T-helper 2 cell treated with Interferon-gamma antibody and Interleukin-4, amounts not matched to agents 5 μg/mL and 100 μg/mL, for 36 hours (primary cell): ENCODE data around the gene SHC1.
A peak's percentile ranks its signal among the peaks of the same experiment; 100 is the strongest.

Experiments
- DNase-seq: peaks from one replicate; pipeline ENCODE4 v3.0.0; 2021; ENCODE audit warnings: low spot score
- H3K27ac Mint-ChIP-seq: one replicate; pipeline ENCODE4 v1.8.0; 2021; ENCODE audit warnings: mild to moderate bottlenecking, mixed read lengths
- H3K27me3 Mint-ChIP-seq: one replicate; pipeline ENCODE4 v1.8.0; 2021; ENCODE audit warnings: low read depth, mixed read lengths
- H3K36me3 Mint-ChIP-seq: one replicate; pipeline ENCODE4 v1.8.0; 2021; ENCODE audit warnings: low read depth, mixed read lengths
- H3K4me1 Mint-ChIP-seq: one replicate; pipeline ENCODE4 v1.8.0; 2021; ENCODE audit warnings: low read depth, mixed read lengths
- H3K4me3 Mint-ChIP-seq: one replicate; pipeline ENCODE4 v1.8.0; 2022; ENCODE audit warnings: mild to moderate bottlenecking, moderate library complexity, mixed read lengths
- H3K9me3 Mint-ChIP-seq: one replicate; pipeline ENCODE4 v1.8.0; 2021; ENCODE audit warnings: mixed read lengths

SHC1 gene

GRCh38 chr1:154940651-154941194 lies 29.8 kb downstream of the SHC1 start:
- DNase-seq, result peak; percentile 41
- H3K36me3 Mint-ChIP-seq, result peaks cover 11% of the 10 kb centered on the region
- H3K4me3 Mint-ChIP-seq, result peak overlapping the region; percentile 56
- H3K27me3 Mint-ChIP-seq, result no peaks in the 10 kb centered on the region
- H3K27ac Mint-ChIP-seq, result peak overlapping the region; percentile 92
- H3K4me1 Mint-ChIP-seq, result peaks cover 69% of the 10 kb centered on the region
- H3K9me3 Mint-ChIP-seq, result no peaks in the 10 kb centered on the region

DNA sequence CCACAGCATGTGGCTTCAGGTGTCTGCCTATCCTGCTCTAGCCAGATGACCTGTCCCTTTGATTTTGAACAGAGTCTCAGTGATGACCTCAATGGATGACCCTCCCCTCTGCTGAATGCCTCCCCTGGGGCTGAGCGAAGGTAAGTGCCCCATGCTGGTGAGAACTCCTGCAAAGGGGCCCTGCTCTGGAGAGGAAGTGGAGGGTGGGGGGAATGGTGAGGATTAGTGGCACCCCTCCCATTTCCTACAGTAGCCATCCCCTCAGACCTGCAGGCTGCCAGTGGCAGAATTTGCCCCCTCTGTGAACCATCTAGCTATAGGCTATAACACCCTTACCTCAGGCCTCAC lies 30.4 kb downstream of the SHC1 start:
- DNase-seq, result no peak
- peak overlapping the region; percentile 92 for H3K27ac Mint-ChIP-seq
- peaks cover 69% of the 10 kb centered on the region for H3K4me1 Mint-ChIP-seq
- peak overlapping the region; percentile 56 for H3K4me3 Mint-ChIP-seq
- H3K36me3 Mint-ChIP-seq, result peaks cover 12% of the 10 kb centered on the region
- no peaks in the 10 kb centered on the region for H3K9me3 Mint-ChIP-seq
- H3K27me3 Mint-ChIP-seq, result no peaks in the 10 kb centered on the region

DNA sequence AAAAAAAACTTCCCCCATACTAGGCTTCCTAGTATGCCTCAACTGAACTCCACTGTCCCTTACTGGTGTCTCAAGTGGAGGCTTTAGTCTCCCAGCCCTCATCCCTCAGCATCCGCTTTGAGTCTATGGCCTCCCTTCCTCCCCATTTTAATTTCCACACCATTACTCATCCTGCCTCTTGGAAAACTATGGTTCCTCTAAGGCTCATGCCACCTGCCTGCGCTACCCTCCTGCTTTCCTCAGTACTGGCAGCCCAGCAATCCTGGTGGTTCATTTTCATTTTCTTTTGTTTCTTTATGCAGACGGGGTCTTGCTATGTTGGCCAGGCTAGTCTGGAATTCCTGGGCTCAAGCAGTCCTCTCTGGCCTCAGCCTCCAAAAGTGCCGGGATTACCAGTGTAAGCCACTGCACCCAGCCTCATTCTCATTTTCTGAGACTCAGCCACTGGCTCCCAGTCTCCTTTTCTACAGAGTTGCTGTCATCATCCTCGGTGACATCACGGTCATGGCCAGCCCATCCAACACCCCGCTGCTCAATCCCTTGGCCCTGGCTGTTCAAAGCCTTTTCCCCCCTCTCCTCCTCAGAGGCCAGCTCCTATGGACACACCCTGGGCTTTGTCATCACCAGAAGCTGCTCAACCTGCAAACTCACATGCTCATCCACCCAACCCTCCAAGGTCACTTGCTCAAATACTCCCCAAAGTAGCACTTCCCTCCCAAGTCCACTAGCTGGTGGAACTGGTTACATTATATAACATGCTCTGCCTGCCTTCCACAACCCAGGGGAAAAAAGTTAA lies 31.7 kb downstream of the SHC1 start:
- H3K4me3 Mint-ChIP-seq, result peak overlapping the region; percentile 70

DNA sequence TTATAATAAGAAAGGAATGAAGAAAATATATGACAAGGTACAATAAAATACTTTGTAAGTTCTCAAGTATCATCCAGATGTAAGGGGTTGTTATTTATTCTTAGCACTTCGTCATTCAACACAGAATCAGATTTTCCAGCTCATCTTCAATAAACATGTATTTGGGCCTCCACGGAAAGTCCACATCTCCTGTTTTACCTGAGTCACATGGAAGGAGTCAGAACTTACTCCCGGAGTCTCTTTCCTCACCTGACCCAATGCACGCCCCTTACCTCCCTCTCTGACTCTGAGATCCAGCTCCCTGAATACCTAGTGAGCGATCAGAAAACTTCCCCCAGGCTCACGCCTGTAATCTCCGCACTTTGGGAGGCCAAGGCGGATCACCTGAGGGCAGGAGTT lies 32.6 kb downstream of the SHC1 start:
- Mint-ChIP-seq H3K9me3 (no peaks in the 10 kb centered on the region), H3K27me3 (no peaks in the 10 kb centered on the region), H3K4me1 (peaks cover 55% of the 10 kb centered on the region), H3K27ac (peak overlapping the region; percentile 96), H3K36me3 (peaks cover 17% of the 10 kb centered on the region), H3K4me3 (peak overlapping the region; percentile 85)
- DNase-seq, result no peak

More for the DNA sequence above, 31.7 kb downstream of the SHC1 start:
- Mint-ChIP-seq H3K9me3 (no peaks in the 10 kb centered on the region), H3K27ac (peak overlapping the region; percentile 96), H3K36me3 (peaks cover 17% of the 10 kb centered on the region), H3K4me1 (peaks cover 63% of the 10 kb centered on the region), H3K27me3 (no peaks in the 10 kb centered on the region)
- no peak for DNase-seq

DNA sequence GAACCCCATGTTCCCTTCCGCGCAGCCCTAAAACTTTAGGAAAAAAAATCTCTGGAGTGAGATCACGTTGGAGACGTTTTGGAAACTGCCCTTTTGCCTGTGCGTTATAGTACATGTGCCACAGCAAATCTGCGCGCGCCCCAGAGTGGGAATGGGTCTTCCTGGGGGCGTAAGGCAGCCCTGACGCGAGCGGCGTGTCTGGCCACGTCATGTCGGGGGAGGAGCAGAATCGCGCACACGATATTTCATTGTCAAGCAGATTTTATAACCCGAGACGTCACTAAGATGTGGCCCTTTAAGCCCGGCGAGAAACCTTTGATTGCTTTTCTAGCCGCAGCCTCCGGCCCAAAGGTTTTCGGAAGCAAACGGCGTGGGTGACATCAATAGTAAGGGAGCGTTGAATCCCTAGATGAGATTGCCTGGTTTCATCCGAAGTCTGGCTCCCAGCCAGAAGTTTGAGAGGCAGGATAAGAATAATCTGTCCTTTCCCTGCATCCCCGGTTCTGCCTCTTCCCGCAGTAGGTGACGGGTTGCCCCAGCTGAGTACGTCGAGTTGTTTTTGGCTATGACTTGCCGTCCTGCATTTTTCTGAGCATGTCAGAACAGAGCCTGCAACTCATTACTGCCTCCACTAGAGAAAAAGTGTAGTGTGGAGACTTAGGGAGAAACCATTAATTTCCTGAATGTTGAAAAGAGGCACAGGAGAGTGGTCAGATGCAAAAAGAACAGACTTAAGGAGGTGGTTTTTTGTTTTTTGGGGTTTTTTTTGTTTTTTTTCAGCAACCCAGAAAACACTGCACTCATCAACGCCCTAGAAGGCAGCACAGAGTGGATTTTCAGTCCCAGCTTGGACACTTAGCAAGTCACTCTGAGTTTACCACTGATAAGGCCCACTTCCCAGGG lies 33.2 kb downstream of the SHC1 start:
- H3K27ac Mint-ChIP-seq, result peak overlapping the region; percentile 96
- H3K36me3 Mint-ChIP-seq, result peaks cover 20% of the 10 kb centered on the region
- peak; percentile 90 for DNase-seq
- no peaks in the 10 kb centered on the region for H3K27me3 Mint-ChIP-seq
- peak overlapping the region; percentile 85 for H3K4me3 Mint-ChIP-seq
- H3K9me3 Mint-ChIP-seq, result no peaks in the 10 kb centered on the region
- peaks cover 49% of the 10 kb centered on the region for H3K4me1 Mint-ChIP-seq

- DNase-seq, result peak; percentile 93
- Mint-ChIP-seq H3K9me3 (no peaks in the 10 kb centered on the region), H3K4me1 (peaks cover 41% of the 10 kb centered on the region), H3K36me3 (peaks cover 20% of the 10 kb centered on the region), H3K4me3 (peak within 1 kb of the TSS; percentile 85), H3K27me3 (no peaks in the 10 kb centered on the region), H3K27ac (peak within 1 kb of the TSS; percentile 96)
Measured at GRCh38 chr1:154936555-154937084, 33.9 kb downstream of the SHC1 start, which contains the start of gene PMVK. Gene PMVK, minus strand, starts transcription at chr1:154936719. Its CDS starts 34 bp downstream, at chr1:154936685.

DNA sequence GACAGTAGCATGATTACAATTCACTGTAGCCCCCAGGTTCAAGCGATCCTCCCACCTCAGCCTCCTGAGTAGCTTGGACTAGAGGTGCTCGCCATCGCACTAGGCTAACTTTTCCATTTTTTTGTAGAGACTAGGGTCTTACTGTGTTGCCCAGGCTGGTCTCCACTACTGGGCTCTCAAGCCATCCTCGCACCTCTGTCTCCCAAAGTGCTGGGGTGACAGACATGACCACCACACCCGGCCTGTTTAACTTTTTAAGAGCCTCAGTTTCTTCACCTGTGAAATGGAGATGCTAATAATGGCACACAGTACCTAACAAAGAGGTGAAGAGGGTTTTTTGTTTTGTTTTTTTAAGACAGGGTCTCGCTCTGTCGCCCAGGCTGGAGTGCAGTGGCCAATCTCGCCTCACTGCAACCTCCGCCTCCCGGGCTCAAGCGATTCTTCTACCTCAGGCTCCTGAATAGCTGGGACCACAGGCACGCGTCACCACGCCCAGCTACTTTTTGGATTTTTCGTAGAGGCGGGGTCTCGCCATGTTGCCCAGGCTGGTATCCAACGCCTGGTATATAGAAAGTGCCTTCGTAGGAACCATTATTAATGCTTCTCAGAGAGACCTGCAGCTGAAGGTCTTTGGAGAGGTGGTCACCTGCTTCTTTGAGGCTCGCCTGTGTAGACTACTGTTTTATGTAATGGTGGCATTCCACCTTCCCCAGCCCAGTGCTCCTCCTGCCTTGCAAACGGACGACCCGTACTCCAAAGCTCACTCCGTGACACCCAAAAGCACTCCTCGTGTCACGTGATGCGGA lies 34.6 kb downstream of the SHC1 start:
- H3K27me3 Mint-ChIP-seq, result no peaks in the 10 kb centered on the region
- H3K36me3 Mint-ChIP-seq, result peaks cover 23% of the 10 kb centered on the region
- no peak for DNase-seq
- peak overlapping the region; percentile 96 for H3K27ac Mint-ChIP-seq
- peaks cover 35% of the 10 kb centered on the region for H3K4me1 Mint-ChIP-seq
- no peaks in the 10 kb centered on the region for H3K9me3 Mint-ChIP-seq
- H3K4me3 Mint-ChIP-seq, result peak overlapping the region; percentile 85

DNA sequence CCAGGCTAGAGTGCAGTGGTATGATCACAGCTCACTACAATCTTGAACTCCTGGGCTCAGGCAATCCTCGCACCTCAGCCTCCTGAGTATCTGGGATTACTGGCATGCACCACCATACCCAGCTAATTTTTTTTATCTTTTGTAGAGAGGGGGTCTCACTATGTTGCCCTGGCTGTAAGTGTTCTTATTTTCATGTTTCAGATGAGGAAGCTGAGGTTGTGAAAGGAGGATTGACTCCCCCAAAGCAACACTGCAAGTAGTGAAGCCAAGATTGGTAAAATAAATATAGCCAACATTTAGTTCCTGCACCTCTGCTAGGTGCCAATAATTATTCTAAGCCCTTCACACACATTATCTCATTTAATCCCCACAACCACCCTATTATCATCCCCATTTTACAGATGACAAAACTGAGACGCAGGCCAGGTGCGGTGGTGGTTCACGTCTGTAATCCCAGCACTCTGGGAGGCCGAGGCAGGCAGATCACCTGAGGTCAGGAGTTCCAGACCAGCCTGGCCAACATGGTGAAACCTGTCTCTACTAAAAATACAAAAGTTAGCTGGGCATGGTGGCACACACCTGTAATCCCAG lies 36.1 kb downstream of the SHC1 start:
- H3K9me3 Mint-ChIP-seq, result no peaks in the 10 kb centered on the region
- H3K4me3 Mint-ChIP-seq, result peak overlapping the region; percentile 36
- no peaks in the 10 kb centered on the region for H3K27me3 Mint-ChIP-seq
- H3K27ac Mint-ChIP-seq, result no peak overlapping the region
- no peak for DNase-seq
- H3K4me1 Mint-ChIP-seq, result peaks cover 23% of the 10 kb centered on the region
- H3K36me3 Mint-ChIP-seq, result peaks cover 27% of the 10 kb centered on the region

GRCh38 chr1:154931940-154932487 lies 38.5 kb downstream of the SHC1 start:
- H3K4me3 Mint-ChIP-seq, result no peak overlapping the region
- peaks cover 8% of the 10 kb centered on the region for H3K4me1 Mint-ChIP-seq
- peaks cover 44% of the 10 kb centered on the region for H3K36me3 Mint-ChIP-seq
- no peaks in the 10 kb centered on the region for H3K9me3 Mint-ChIP-seq
- DNase-seq, result no peak
- H3K27me3 Mint-ChIP-seq, result no peaks in the 10 kb centered on the region
- H3K27ac Mint-ChIP-seq, result no peak overlapping the region

DNA sequence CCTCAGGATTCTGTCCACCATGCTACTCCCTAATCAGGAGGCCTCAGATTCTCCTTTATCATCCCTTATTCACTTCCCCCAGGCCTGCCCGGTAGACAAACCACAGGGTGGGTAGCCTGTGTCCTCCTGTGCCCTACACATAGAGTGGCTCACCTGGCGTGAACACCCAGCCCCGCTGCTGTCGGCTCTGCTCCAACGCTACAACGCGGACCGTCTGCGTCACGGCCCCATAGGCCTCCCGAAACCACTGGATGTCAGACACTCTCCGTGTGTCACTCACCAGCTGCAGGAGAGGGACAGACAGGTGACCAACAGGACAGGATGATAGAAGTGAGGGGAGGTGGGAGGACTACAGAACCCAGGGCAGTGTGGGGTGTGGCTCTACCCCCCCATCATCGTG lies 44.3 kb downstream of the SHC1 start:
- Mint-ChIP-seq H3K27ac (no peak overlapping the region), H3K27me3 (no peaks in the 10 kb centered on the region), H3K4me3 (no peak overlapping the region), H3K9me3 (no peaks in the 10 kb centered on the region), H3K36me3 (peaks cover 48% of the 10 kb centered on the region), H3K4me1 (peaks cover 10% of the 10 kb centered on the region)
- no peak for DNase-seq

- peaks cover 10% of the 10 kb centered on the region for H3K4me1 Mint-ChIP-seq
- H3K36me3 Mint-ChIP-seq, result peaks cover 48% of the 10 kb centered on the region
- H3K4me3 Mint-ChIP-seq, result no peak overlapping the region
- no peaks in the 10 kb centered on the region for H3K9me3 Mint-ChIP-seq
- DNase-seq, result no peak
- no peaks in the 10 kb centered on the region for H3K27me3 Mint-ChIP-seq
- H3K27ac Mint-ChIP-seq, result peak overlapping the region; percentile 29
Measured at GRCh38 chr1:154925335-154926170, 45.0 kb downstream of the SHC1 start.

GRCh38 chr1:154923695-154924094 lies 46.9 kb downstream of the SHC1 start:
- H3K4me3 Mint-ChIP-seq, result no peak overlapping the region
- H3K27me3 Mint-ChIP-seq, result no peaks in the 10 kb centered on the region
- no peak for DNase-seq
- H3K36me3 Mint-ChIP-seq, result peaks cover 39% of the 10 kb centered on the region
- no peak overlapping the region for H3K27ac Mint-ChIP-seq
- no peaks in the 10 kb centered on the region for H3K9me3 Mint-ChIP-seq
- H3K4me1 Mint-ChIP-seq, result peaks cover 10% of the 10 kb centered on the region
